ENCODE results near the gene NAB1.

The NAB1 gene

DNA sequence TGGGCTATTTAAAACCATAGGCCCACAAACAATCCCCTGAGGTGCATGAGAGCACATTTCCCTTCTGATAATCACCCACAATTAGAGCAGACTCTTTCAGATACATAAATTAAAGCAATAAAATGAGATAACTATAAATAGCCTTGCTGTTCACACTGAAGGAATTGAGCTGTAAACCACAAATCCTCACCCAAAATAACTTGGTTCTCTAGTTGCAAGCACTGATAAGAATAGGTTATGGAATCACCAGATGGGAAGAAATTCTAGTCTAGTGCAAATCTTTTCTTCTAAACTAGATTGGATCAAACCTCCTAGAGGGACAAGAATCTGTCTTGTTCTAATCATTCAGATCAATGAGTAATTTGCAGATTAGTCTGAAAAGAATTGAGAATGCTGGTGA is 64.6 kb downstream of the NAB1 start:
- Histone ChIP-seq H3K9me3 (ENCODE audit: severe bottlenecking) (peaks cover 6% of the 10 kb centered on the region), H3K4me3 (ENCODE audit: low read depth, low read length) (no peak overlapping the region), H3K27me3 (ENCODE audit: insufficient read depth, low read depth, severe bottlenecking) (no peaks in the 10 kb centered on the region), H3K36me3 (no peaks in the 10 kb centered on the region), H3K27ac (no peak overlapping the region)
- no peak for DNase-seq
- TF ChIP-seq CTCF (IDR thresholded peaks at IDR 0.05; ENCODE audit: low read depth, low read length) = no peak

GRCh38 chr2:190714958-190715357 is 66.1 kb downstream of the NAB1 start:
- Histone ChIP-seq H3K4me3 (ENCODE audit: low read depth, low read length) (no peak overlapping the region), H3K27me3 (ENCODE audit: insufficient read depth, low read depth, severe bottlenecking) (no peaks in the 10 kb centered on the region), H3K27ac (no peak overlapping the region), H3K9me3 (ENCODE audit: severe bottlenecking) (peaks cover 6% of the 10 kb centered on the region), H3K36me3 (no peaks in the 10 kb centered on the region)
- TF ChIP-seq CTCF (IDR thresholded peaks at IDR 0.05; ENCODE audit: low read depth, low read length) = no peak
- DNase-seq = no peak

DNA sequence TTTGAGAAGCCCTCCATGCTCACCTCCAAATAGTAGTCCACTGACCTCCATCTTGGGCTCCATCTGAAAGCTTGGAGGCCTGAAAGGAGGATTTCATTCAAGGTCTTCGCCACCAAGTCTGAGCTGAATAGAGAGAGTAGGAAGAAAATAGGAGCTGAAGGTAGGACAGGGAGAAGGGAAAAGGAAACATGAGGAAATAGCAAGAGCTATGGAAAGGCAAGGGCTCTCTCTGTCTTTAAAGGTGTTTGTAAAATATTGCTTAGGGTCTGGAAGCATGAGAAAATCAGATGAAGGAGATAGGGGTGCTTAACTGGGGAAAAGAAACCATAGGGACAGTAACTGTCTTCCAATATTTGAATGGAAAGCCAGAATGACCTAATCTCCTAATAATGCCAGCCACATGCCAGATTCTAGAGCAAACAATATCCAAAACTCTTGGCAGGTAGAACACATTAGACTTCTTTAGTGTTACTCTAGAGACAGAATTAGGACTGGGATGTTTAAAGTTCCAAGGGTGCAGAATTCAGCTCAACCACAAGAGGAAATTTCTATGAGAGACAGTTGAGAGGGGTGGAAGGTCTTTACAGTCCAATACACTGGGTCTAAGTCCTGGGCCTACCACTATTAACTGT is 67.4 kb downstream of the NAB1 start:
- peaks cover 6% of the 10 kb centered on the region for H3K9me3 ChIP-seq (ENCODE audit: severe bottlenecking)
- no peaks in the 10 kb centered on the region for H3K36me3 ChIP-seq
- H3K27ac ChIP-seq = no peak overlapping the region
- no peak for TF ChIP-seq CTCF (IDR thresholded peaks at IDR 0.05; ENCODE audit: low read depth, low read length)
- no peak for DNase-seq
- H3K27me3 ChIP-seq (ENCODE audit: insufficient read depth, low read depth, severe bottlenecking) = no peaks in the 10 kb centered on the region
- H3K4me3 ChIP-seq (ENCODE audit: low read depth, low read length) = no peak overlapping the region

DNA sequence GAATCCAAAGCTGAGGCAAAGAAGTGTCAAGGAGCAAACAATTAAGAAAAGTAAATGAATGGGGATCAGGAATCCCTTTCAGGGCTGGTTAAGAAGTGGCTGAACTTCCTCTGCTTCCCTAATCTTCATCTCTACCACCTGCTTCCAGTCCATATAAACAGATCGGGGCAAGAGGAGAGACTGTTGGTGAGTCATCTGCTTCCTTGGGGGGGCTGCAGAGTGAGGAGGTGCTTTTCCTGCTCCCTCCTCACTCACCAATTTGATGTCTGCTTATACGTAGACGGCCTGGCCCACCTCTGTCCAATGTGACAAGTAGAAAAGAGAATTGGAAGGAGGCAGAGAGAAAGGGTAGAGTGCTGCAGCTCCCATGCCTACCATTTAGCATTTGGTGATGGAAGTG is 68.4 kb downstream of the NAB1 start:
- no peaks in the 10 kb centered on the region for H3K36me3 ChIP-seq
- no peak for DNase-seq

GRCh38 chr2:190717764-190718651 is 69.1 kb downstream of the NAB1 start:
- Histone ChIP-seq H3K9me3 (ENCODE audit: severe bottlenecking) (peaks cover 6% of the 10 kb centered on the region), H3K27ac (no peak overlapping the region), H3K27me3 (ENCODE audit: insufficient read depth, low read depth, severe bottlenecking) (no peaks in the 10 kb centered on the region), H3K4me3 (ENCODE audit: low read depth, low read length) (no peak overlapping the region), H3K36me3 (no peaks in the 10 kb centered on the region)
- no peak for DNase-seq
- no peak for TF ChIP-seq CTCF (IDR thresholded peaks at IDR 0.05; ENCODE audit: low read depth, low read length)

More for the DNA sequence above, 68.4 kb downstream of the NAB1 start:
- H3K9me3 ChIP-seq (ENCODE audit: severe bottlenecking) = peaks cover 6% of the 10 kb centered on the region
- TF ChIP-seq CTCF (IDR thresholded peaks at IDR 0.05; ENCODE audit: low read depth, low read length) = no peak
- no peak overlapping the region for H3K4me3 ChIP-seq (ENCODE audit: low read depth, low read length)
- no peaks in the 10 kb centered on the region for H3K27me3 ChIP-seq (ENCODE audit: insufficient read depth, low read depth, severe bottlenecking)
- H3K27ac ChIP-seq = no peak overlapping the region

Data from WERI-Rb-1 (cell line).